CD4-positive, alpha-beta T cell (primary cell): ENCODE results near the gene PIK3CG. TPM values are rescaled to one million over a fixed set of nuclear protein-coding genes. Genes with fewer than 3 reads are reported as not detected.
A peak's percentile ranks its signal among the peaks of the same experiment; 100 is the strongest.

ENCODE experiments used
- ATAC-seq: fragments of 200-7000 bp; cut with Tn5 transposase; one replicate; pipeline ENCODE4 v1.10.0; 2022; ENCODE audit warnings: mild to moderate bottlenecking; ENCODE audit not compliant: poor library complexity
- CTCF ChIA-PET: fragments of 350-600 bp; sonication (Branson Sonifier 250); formaldehyde crosslinking; loops from one replicate; lab custom pipeline; 2021; ENCODE audit warnings: antibody characterized with exemption, inconsistent platforms; lab: Charles Lee
- POLR2A ChIA-PET: fragments of 350-600 bp; sonication (Branson Sonifier 250); formaldehyde crosslinking; loops from one replicate; lab custom pipeline; 2021; ENCODE audit warnings: antibody characterized with exemption, inconsistent platforms; lab: Charles Lee
- DNase-seq, 14 experiments: peaks; one replicate each; pipeline ENCODE4 v3.0.0-alpha.2; 2013 to 2020; ENCODE audit warnings: mixed read lengths in 2 of 14
- H3K27ac ChIP-seq, 2 donors: one replicate each; pipeline versions ENCODE4 v1.5.1 to v1.7.0; 2013; ENCODE audit warnings: low read length in 2 of 2, low read depth in 1 of 2, mild to moderate bottlenecking in 1 of 2
- H3K27me3 ChIP-seq, 2 experiments: 1 replicate in 1 of 2; 2 replicates in 1 of 2; pipeline versions ENCODE4 v1.6.1 to v1.7.0; 2013; ENCODE audit warnings: low read length in 2 of 2, control low read depth in 1 of 2, mild to moderate bottlenecking in 1 of 2, moderate library complexity in 1 of 2; ENCODE audit not compliant: insufficient read depth in 2 of 2, control insufficient read depth in 1 of 2
- H3K36me3 ChIP-seq: one replicate; pipeline ENCODE4 v1.6.1; 2013; ENCODE audit warnings: low read length, control low read depth; ENCODE audit not compliant: insufficient read depth
- H3K4me1 ChIP-seq: one replicate; pipeline ENCODE4 v1.6.1; 2013; ENCODE audit warnings: low read length, control low read depth; ENCODE audit not compliant: insufficient read depth
- H3K4me3 ChIP-seq: one replicate; pipeline ENCODE4 v1.5.1; 2013; ENCODE audit warnings: mild to moderate bottlenecking, low read length, moderate library complexity
- H3K9me3 ChIP-seq, 2 experiments: 1 replicate in 1 of 2; 2 replicates in 1 of 2; pipeline versions ENCODE4 v1.6.1 to v1.7.0; 2013; ENCODE audit warnings: low read length in 2 of 2, mild to moderate bottlenecking in 2 of 2, control low read depth in 1 of 2, moderate library complexity in 1 of 2; ENCODE audit not compliant: control insufficient read depth in 1 of 2, insufficient read depth in 1 of 2
- H3K27ac Mint-ChIP-seq: one replicate; pipeline ENCODE4 v1.8.0; 2020; ENCODE audit warnings: mixed read lengths
- H3K27me3 Mint-ChIP-seq: one replicate; pipeline ENCODE4 v1.8.0; 2021; ENCODE audit warnings: mixed read lengths
- H3K36me3 Mint-ChIP-seq: one replicate; pipeline ENCODE4 v1.8.0; 2021; ENCODE audit warnings: low read depth, mixed read lengths
- H3K4me1 Mint-ChIP-seq: one replicate; pipeline ENCODE4 v1.8.0; 2021; ENCODE audit warnings: low read depth, mixed read lengths
- H3K4me3 Mint-ChIP-seq: one replicate; pipeline ENCODE4 v1.8.0; 2020; ENCODE audit warnings: mild to moderate bottlenecking, mixed read lengths
- H3K9me3 Mint-ChIP-seq: one replicate; pipeline ENCODE4 v1.8.0; 2020; ENCODE audit warnings: mixed read lengths
- intact Hi-C, 2 experiments: fragments of 100-400 bp; cut with DNase I in 1 of 2; cut with micrococcal nuclease in 1 of 2; formaldehyde crosslinking; loops; one replicate each; pipeline versions ENCODE4 v1.15.1 to v1.9.0; 2023 to 2025; cut with DNase I, micrococcal nuclease
- total RNA-seq, 174 experiments: library from RNA in 2 of 174; stranded (reverse) in 2 of 174; gene quantifications; one replicate each; pipeline ENCODE4 v1.2.3 and lab custom pipeline; 2021 to 2026
- TF ChIP-seq, protein P1 (sequence below): fragments of 200-600 bp; IDR thresholded peaks from one replicate; pipeline ENCODE4 v1.8.0; 2022; ENCODE audit warnings: antibody characterized with exemption, mild to moderate bottlenecking

The PIK3CG gene
- total RNA-seq, 2 experiments from 2014 or later, result 20.8 to 21.2 TPM

DNA sequence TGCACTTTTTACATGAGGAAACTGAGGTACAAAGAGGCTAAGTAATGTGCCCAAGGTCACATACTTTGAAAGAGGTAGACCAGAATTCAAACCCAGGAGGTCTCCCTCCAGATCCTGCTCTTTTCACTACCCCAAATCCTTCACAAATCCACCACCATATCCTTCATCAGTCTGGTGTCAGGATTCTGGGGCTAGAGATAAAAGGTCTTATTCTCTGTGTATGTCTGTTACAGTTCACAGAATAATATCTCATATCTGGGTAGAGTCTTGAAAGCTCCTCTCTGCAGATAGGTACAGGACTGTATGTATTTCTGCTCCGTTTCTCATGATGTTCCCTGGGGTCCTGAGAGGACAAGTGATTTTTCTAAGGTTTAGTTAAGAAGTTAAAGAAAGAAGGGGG is 4.9 kb downstream of the PIK3CG start:
- Mint-ChIP-seq H3K4me1 (peaks cover 89% of the 10 kb centered on the region), H3K36me3 (peaks cover 99% of the 10 kb centered on the region), H3K27me3 (no peaks in the 10 kb centered on the region), H3K27ac (peak overlapping the region; percentile 63), H3K9me3 (no peaks in the 10 kb centered on the region), H3K4me3 (peak overlapping the region; percentile 25)
- Histone ChIP-seq H3K27me3 (no peaks in the 10 kb centered on the region), H3K27ac (no peak overlapping the region), H3K36me3 (peaks cover 64% of the 10 kb centered on the region), H3K4me3 (peak overlapping the region; percentile 13), H3K9me3 (peaks cover 0 to 16% of the 10 kb centered on the region in 2 experiments), H3K4me1 (peaks cover 40% of the 10 kb centered on the region)
- DNase-seq, result no peak
- intact Hi-C loops, result loop anchor here (10.0 kb wide), 6 partner anchors 175 to 1005 kb away; partner anchors contain the start of genes CBLL1 (in 1 of the 2), COG5 (in 1 of the 2), DUS4L (in 1 of the 2) and HBP1 (in 1 of the 2)
- TF ChIP-seq, protein P1, sequence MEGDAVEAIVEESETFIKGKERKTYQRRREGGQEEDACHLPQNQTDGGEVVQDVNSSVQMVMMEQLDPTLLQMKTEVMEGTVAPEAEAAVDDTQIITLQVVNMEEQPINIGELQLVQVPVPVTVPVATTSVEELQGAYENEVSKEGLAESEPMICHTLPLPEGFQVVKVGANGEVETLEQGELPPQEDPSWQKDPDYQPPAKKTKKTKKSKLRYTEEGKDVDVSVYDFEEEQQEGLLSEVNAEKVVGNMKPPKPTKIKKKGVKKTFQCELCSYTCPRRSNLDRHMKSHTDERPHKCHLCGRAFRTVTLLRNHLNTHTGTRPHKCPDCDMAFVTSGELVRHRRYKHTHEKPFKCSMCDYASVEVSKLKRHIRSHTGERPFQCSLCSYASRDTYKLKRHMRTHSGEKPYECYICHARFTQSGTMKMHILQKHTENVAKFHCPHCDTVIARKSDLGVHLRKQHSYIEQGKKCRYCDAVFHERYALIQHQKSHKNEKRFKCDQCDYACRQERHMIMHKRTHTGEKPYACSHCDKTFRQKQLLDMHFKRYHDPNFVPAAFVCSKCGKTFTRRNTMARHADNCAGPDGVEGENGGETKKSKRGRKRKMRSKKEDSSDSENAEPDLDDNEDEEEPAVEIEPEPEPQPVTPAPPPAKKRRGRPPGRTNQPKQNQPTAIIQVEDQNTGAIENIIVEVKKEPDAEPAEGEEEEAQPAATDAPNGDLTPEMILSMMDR, result no peak
- ChIA-PET POLR2A (no interaction called here), CTCF (no interaction called here)
- ATAC-seq, result no peak

DNA sequence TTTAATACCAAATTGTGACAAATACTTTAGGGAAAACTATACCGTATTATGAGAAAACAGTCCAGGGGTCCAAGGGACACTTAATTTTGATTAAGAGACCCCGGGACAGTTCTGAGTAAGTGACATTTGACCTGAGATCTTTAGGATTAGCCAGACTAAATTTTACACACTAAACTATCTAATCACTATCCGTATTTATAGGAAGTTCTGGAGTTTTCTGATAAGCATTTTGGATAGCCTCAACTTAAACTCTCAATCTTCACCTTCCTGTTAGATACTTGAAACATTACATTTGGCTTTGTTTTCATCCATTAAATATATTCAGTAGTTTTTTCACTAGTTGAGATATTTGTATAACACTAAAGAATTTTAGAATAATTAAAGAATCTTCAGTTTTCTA is 5.4 kb downstream of the PIK3CG start:
- peaks cover 70% of the 10 kb centered on the region for H3K36me3 ChIP-seq
- H3K36me3 Mint-ChIP-seq, result peaks cover 99% of the 10 kb centered on the region

DNA sequence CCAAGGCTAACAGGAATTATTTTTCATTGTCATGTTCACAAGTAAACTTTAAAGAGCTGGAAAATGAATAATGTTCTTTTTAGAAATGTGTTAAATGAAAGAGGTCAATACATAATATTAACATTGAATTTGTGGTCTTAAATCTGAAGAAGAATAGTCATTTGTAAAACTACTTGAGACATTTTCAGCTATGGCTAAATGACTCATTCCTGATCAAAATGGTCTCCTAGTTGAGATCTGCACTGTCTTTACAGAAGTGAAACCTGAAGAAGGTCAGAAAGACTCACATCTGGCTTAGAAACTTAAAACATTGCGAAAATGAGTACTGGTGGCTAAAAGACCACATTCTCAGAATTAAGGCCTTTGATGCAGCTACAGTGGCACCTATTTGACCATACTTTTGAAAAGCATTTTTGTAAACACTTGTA is 5.9 kb downstream of the PIK3CG start:
- TF ChIP-seq, protein P1, result no peak
- Histone ChIP-seq H3K27me3 (no peaks in the 10 kb centered on the region), H3K4me3 (no peak overlapping the region), H3K9me3 (peaks cover 0 to 17% of the 10 kb centered on the region in 2 experiments), H3K4me1 (peaks cover 40% of the 10 kb centered on the region), H3K27ac (no peak overlapping the region), H3K36me3 (peaks cover 72% of the 10 kb centered on the region)
- Mint-ChIP-seq H3K27me3 (no peaks in the 10 kb centered on the region), H3K4me1 (peaks cover 79% of the 10 kb centered on the region), H3K36me3 (peaks cover 100% of the 10 kb centered on the region), H3K9me3 (no peaks in the 10 kb centered on the region), H3K27ac (peak overlapping the region; percentile 63), H3K4me3 (peak overlapping the region; percentile 28)
- ATAC-seq (peak; percentile 50), DNase-seq (peak in 3 of 14 experiments; percentile 36 to 57 (median 48))
- intact Hi-C loops, result loop anchor here in 1 of 2 experiments (10.0 kb wide), 1 partner anchor 874 kb away; the partner anchor contains the start of gene CBLL1
- ChIA-PET CTCF (no interaction called here), POLR2A (no interaction called here)

More for the DNA sequence above, 5.4 kb downstream of the PIK3CG start:
- H3K9me3 Mint-ChIP-seq, result no peaks in the 10 kb centered on the region
- no peaks in the 10 kb centered on the region for H3K27me3 Mint-ChIP-seq
- TF ChIP-seq, protein P1, result no peak
- peak overlapping the region; percentile 63 for H3K27ac Mint-ChIP-seq
- H3K27ac ChIP-seq, result no peak overlapping the region
- peaks cover 83% of the 10 kb centered on the region for H3K4me1 Mint-ChIP-seq
- peak overlapping the region; percentile 25 for H3K4me3 Mint-ChIP-seq
- ATAC-seq, result no peak
- DNase-seq, result no peak
- no peaks in the 10 kb centered on the region for H3K27me3 ChIP-seq
- ChIA-PET CTCF (no interaction called here), POLR2A (no interaction called here)
- peaks cover 0 to 17% of the 10 kb centered on the region in 2 experiments for H3K9me3 ChIP-seq
- H3K4me1 ChIP-seq, result peaks cover 40% of the 10 kb centered on the region
- H3K4me3 ChIP-seq, result peak overlapping the region; percentile 13
- intact Hi-C loops, result loop anchor here in 1 of 2 experiments (10.0 kb wide), 1 partner anchor 874 kb away; the partner anchor contains the start of gene CBLL1
